AG04449 (cell line): ENCODE measurements around the gene RAD51B.

Experiments used
- CTCF ChIA-PET: fragments of 350-600 bp; formaldehyde crosslinking; extraction: SDS; loops from one replicate; lab custom pipeline; 2021; ENCODE audit warnings: antibody characterized with exemption; lab: Yijun Ruan, JAX
- POLR2A ChIA-PET: fragments of 400-600, 350-600 bp; formaldehyde crosslinking; extraction: SDS; loops from one replicate; lab custom pipeline; 2020; ENCODE audit warnings: antibody characterized with exemption, inconsistent platforms; lab: Yijun Ruan, JAX
- DNase-seq: peaks from one replicate; pipeline ENCODE4 v3.0.0-alpha.2; 2010; ENCODE audit warnings: low read depth, low spot score
- H3K4me3 ChIP-seq: 2 replicates; pipeline ENCODE4 v1.5.1; 2011; ENCODE audit warnings: low read depth, mild to moderate bottlenecking, control low read depth, low read length
- TF ChIP-seq, protein P1 (sequence below): IDR thresholded peaks from one replicate; pipeline ENCODE4 v1.5.1; 2011; ENCODE audit warnings: mild to moderate bottlenecking, moderate library complexity, low read length, control low read depth, inconsistent platforms; ENCODE audit not compliant: insufficient read depth; ENCODE audit errors: missing control alignments

Gene RAD51B

DNA sequence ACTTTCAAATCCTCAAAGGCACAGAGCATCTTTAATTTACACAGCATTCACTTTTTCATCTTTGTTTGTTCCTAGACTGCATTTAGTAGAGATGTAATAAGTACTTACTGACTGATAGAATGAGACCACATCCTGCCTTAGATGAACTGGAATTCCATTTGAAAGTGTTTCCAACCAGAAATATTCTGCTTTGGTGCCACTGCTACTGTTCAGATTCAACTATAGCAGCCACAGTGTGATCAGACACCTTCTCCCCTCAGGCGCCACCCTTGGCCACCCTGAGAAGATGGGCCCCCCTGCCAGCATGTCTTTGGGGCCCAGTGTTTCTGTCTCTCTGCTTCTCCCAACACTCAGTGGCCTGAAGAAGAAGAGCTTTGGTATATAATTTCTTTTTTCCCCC lies 449.1 kb downstream of the RAD51B start:
- ChIA-PET POLR2A (no interaction called here), CTCF (interaction anchor here (0.6 to 2.1 kb wide), 3 partner anchors 9 to 575 kb away, joined by 3 to 7 read pairs (median 3); no protein-coding TSS in a partner anchor)
- DNase-seq: no peak

DNA sequence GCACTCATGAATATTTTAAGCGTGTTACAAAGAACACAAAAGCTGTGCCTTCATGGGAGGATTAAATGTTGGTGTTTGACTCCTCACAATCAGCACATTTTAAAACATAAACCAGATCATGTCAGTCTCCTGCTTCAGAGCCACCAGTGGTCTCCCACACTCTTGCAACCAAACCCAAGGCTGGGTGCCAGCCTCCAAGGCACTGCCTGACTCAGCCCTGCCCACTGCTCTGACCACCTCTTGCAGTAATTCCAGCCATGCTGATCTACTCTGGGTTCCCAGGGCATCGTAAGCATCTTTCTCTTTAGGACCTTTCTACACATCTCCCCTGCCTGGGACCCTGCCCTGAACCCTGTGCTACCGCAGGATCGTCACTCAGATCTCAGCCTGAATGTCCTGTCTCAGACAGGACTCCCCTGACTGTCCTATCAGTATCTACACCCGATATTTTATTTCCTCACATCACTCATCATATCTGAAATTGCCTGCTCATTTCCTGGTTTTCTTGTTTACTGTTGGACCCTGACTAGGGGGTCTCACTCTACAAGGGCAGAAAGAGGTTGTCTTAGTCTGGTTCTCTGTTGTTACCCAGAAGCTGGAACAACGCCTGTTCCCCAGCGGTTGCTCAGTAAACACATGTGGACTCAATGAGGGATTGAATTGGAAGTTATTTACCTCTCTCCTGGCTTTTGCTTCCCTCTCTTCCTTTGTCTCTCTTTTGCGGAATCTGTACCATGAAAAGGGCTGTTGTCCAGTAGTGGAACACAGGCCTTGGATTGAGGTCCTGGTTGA lies 449.8 kb downstream of the RAD51B start:
- DNase-seq: no peak
- CTCF ChIA-PET: interaction anchor here (1.0 to 2.1 kb wide), 2 partner anchors 10 to 575 kb away, joined by 3 to 7 read pairs; no protein-coding TSS in a partner anchor
- no peak overlapping the region for H3K4me3 ChIP-seq
- TF ChIP-seq, protein P1, sequence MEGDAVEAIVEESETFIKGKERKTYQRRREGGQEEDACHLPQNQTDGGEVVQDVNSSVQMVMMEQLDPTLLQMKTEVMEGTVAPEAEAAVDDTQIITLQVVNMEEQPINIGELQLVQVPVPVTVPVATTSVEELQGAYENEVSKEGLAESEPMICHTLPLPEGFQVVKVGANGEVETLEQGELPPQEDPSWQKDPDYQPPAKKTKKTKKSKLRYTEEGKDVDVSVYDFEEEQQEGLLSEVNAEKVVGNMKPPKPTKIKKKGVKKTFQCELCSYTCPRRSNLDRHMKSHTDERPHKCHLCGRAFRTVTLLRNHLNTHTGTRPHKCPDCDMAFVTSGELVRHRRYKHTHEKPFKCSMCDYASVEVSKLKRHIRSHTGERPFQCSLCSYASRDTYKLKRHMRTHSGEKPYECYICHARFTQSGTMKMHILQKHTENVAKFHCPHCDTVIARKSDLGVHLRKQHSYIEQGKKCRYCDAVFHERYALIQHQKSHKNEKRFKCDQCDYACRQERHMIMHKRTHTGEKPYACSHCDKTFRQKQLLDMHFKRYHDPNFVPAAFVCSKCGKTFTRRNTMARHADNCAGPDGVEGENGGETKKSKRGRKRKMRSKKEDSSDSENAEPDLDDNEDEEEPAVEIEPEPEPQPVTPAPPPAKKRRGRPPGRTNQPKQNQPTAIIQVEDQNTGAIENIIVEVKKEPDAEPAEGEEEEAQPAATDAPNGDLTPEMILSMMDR: no peak
- POLR2A ChIA-PET: no interaction called here

More for the DNA sequence above, 449.1 kb downstream of the RAD51B start:
- TF ChIP-seq, protein P1: no peak
- H3K4me3 ChIP-seq: no peak overlapping the region

DNA sequence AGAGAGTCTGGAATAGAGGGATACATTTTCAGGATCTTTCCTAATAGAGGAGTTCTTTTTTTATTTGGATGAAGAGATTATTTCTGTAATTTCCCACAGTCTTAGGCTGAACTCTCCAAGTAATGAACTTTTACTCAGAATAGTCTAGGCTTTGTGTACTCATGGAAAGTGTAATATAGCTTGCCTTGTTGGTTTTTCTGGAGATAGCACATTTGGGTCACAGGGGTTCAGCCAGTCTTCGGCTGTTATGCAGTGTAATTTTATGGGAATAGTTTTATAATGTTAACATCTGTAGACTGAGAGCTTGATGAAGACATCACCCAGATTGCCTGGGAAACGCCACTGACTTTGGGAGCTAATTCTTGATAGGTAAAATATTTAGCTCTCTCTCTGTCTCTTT lies 450.8 kb downstream of the RAD51B start:
- ChIA-PET POLR2A (interaction anchor here (0.6 kb wide), 1 partner anchor 209 kb away, joined by 3 read pairs; no protein-coding TSS in a partner anchor), CTCF (interaction anchor here (1.0 to 1.5 kb wide), 2 partner anchors 546 to 554 kb away, joined by 3 read pairs; no protein-coding TSS in a partner anchor)
- no peak overlapping the region for H3K4me3 ChIP-seq
- TF ChIP-seq, protein P1: no peak
- DNase-seq: no peak

DNA sequence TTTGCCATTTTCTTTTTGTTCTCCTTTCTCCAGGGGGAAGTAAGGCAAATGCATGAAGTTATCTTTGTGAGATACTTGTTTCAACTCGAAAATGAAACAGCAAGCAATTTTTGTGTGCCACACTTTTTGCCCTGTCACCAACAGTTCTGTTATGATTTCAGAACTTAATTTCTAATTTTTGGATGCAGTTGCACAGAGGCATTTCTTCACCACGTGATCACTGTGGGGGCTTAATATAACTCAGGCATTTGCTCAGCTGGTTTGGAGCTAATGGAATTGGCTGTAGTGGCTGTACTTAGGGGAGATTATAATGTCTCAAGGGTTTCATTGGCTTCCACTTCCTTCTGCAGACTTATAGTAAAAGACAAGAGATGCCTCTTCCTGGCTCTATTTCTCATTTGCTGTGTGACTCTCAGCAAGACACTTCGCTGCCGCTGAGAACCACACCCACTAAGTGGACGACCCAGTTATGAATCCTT lies 452.4 kb downstream of the RAD51B start:
- ChIA-PET CTCF (interaction anchor here (1.5 kb wide), 1 partner anchor 553 kb away, joined by 3 read pairs; no protein-coding TSS in a partner anchor), POLR2A (no interaction called here)
- DNase-seq: no peak
- H3K4me3 ChIP-seq: no peak overlapping the region
- TF ChIP-seq, protein P1: no peak

DNA sequence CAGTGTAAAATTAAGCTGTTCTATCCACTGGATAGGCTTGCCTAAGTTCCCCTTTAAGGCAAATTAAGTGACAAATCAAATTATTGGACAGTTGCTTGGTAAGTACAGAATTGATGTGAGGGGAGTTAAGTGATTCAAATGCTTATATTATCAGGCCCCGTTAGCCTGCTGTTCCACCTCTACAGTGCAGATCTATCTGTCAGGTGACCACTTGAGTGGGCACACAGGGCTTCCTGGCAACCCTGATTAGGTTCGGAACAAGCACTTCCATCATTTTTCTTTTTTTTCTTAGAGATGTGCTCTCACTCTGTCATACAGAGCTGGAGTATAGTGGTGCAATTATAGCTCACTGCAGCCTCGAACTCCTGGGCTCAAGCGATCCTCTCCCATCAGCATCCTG lies 453.8 kb downstream of the RAD51B start:
- ChIA-PET CTCF (interaction anchor here (1.0 kb wide), 1 partner anchor 543 kb away, joined by 3 read pairs; no protein-coding TSS in a partner anchor), POLR2A (no interaction called here)
- TF ChIP-seq, protein P1: no peak
- DNase-seq: no peak
- no peak overlapping the region for H3K4me3 ChIP-seq

DNA sequence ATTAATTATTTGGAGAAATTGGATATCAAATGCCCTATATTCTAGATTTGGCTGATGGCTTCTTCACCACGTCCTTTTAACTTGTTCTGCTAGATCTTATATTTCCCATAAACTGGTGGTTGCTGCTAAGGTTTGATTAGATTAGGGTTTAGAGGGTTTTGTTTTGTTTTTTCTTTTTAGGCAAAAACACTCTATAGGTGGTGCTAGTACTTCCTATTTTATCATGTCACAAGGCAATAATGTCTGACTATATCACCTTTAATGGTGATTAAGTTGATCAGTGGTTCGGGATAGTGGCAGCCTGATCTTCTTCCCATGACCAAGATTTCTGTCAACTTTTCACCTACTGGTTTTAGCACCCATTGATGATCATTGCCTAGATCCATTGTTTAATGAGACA lies 455.1 kb downstream of the RAD51B start:
- ChIA-PET POLR2A (no interaction called here), CTCF (interaction anchor here (1.0 to 1.9 kb wide), 2 partner anchors 12 to 541 kb away, joined by 3 to 4 read pairs; no protein-coding TSS in a partner anchor)
- H3K4me3 ChIP-seq: no peak overlapping the region
- TF ChIP-seq, protein P1: no peak
- no peak for DNase-seq
